HepG2 (cell line): ENCODE results near the gene MYL4. TPM values are rescaled to one million over a fixed set of nuclear protein-coding genes. Genes with fewer than 3 reads are reported as not detected.

Experiments used
- ATAC-seq: fragments of 200-7000 bp; cut with Tn5 transposase; 3 replicates; pipeline ENCODE4 v1.9.1; 2020; ENCODE audit warnings: mild to moderate bottlenecking, moderate library complexity
- BruUV-seq: library from RNA; stranded (reverse); fragments of 400-500 nt; replicated peaks from 2 replicates; lab custom pipeline; 2021; lab: Mats Ljungman, UMichigan
- CTCF ChIA-PET: fragments of 300-600 bp; formaldehyde crosslinking; extraction: SDS; loops from one replicate; lab custom pipeline; 2021; ENCODE audit warnings: low total read pairs, inconsistent platforms, low intra/inter-chr PET ratio; lab: Yijun Ruan, JAX
- POLR2A ChIA-PET: fragments of 350-600 bp; sonication (Branson Sonifier 250); formaldehyde crosslinking; loops from one replicate; lab custom pipeline; 2020; ENCODE audit warnings: antibody characterized with exemption, inconsistent platforms; lab: Yijun Ruan, JAX
- DNase-seq: peaks from one replicate; pipeline ENCODE4 v3.0.0-alpha.2; 2015; ENCODE audit warnings: low spot score
- FAIRE-seq: peaks from 3 replicates; lab custom pipeline; 2011; peaks lifted over from hg19 to GRCh38; lab: Jason Lieb, UNC
- H2AFZ ChIP-seq: one replicate; pipeline ENCODE4 v1.6.1; 2011; ENCODE audit warnings: low read length, inconsistent platforms
- H3K27ac ChIP-seq: fragments of 300-600 bp; 3 replicates; pipeline ENCODE4 v1.8.0; 2011; ENCODE audit warnings: mixed run types, mild to moderate bottlenecking, mixed read lengths, low read length, inconsistent platforms; ENCODE audit not compliant: insufficient read depth; ENCODE audit errors: extremely low read length
- H3K27me3 ChIP-seq, 2 experiments: fragments of 200-600 bp in 1 of 2; 2 replicates in 1 of 2; 3 replicates in 1 of 2; pipeline versions ENCODE4 v1.6.0 to v1.8.0; 2011; ENCODE audit warnings: low read length in 2 of 2, mild to moderate bottlenecking in 2 of 2, moderate library complexity in 2 of 2, inconsistent platforms in 1 of 2; ENCODE audit not compliant: insufficient read depth in 2 of 2, control insufficient read depth in 1 of 2
- H3K36me3 ChIP-seq, 2 experiments: fragments of 200-600 bp in 1 of 2; replicated peaks in 1 of 2; 2 replicates in 1 of 2; 3 replicates in 1 of 2; pipeline versions ENCODE4 v1.5.1 to v1.8.0; 2011; ENCODE audit warnings: low read length in 2 of 2, inconsistent platforms in 1 of 2; ENCODE audit not compliant: insufficient read depth in 2 of 2, control insufficient read depth in 1 of 2
- H3K4me1 ChIP-seq: 2 replicates; pipeline ENCODE4 v1.5.1; 2012; ENCODE audit warnings: low read length, inconsistent platforms; ENCODE audit not compliant: insufficient read depth
- H3K4me2 ChIP-seq: 2 replicates; pipeline ENCODE4 v1.6.0; 2011; ENCODE audit warnings: low read depth, low read length, inconsistent platforms
- H3K4me3 ChIP-seq, 3 experiments: fragments of 200-600 bp in 1 of 3; sonication (generic), shearing (Covaris generic) in 1 of 3; replicated peaks in 1 of 3; 2 replicates each; pipeline ENCODE4 v1.5.1; 2011 to 2016; ENCODE audit warnings: low read length in 3 of 3, inconsistent platforms in 2 of 3, low read depth in 2 of 3, mild to moderate bottlenecking in 2 of 3, control low read depth in 1 of 3, mixed read lengths in 1 of 3; ENCODE audit not compliant: insufficient read depth in 1 of 3
- H3K79me2 ChIP-seq: one replicate; pipeline ENCODE4 v1.6.1; 2011; ENCODE audit warnings: low read length, inconsistent platforms; ENCODE audit not compliant: insufficient read depth
- H3K9ac ChIP-seq: 2 replicates; pipeline ENCODE4 v1.6.0; 2011; ENCODE audit warnings: mild to moderate bottlenecking, low read depth, low read length, inconsistent platforms; ENCODE audit not compliant: insufficient read depth
- H3K9me3 ChIP-seq: 2 replicates; pipeline ENCODE4 v1.5.1; 2012; ENCODE audit warnings: mild to moderate bottlenecking, low read length
- H4K20me1 ChIP-seq: 2 replicates; pipeline ENCODE4 v1.6.0; 2011; ENCODE audit warnings: inconsistent platforms, mild to moderate bottlenecking, low read length, moderate library complexity; ENCODE audit not compliant: insufficient read depth
- SOX5 ChIP-seq: IDR thresholded peaks from 2 replicates; pipeline ENCODE4 v1.6.1; 2016; ENCODE audit warnings: borderline replicate concordance
- ZNF33A ChIP-seq: sonication (generic); formaldehyde crosslinking; IDR thresholded peaks from 2 replicates; pipeline ENCODE4 v1.5.1; 2020; ENCODE audit warnings: missing genetic modification reagents, mild to moderate bottlenecking, moderate library complexity, borderline replicate concordance
- ZNF543 ChIP-seq: sonication (generic); formaldehyde crosslinking; IDR thresholded peaks from 2 replicates; pipeline ENCODE4 v1.4.0; 2020; ENCODE audit warnings: mild to moderate bottlenecking, missing genetic modification reagents
- ZNF546 ChIP-seq: sonication (generic); formaldehyde crosslinking; conservative IDR thresholded peaks from 2 replicates; pipeline ENCODE4 v1.8.1; 2023; ENCODE audit warnings: mild to moderate bottlenecking, missing genetic modification reagents
- WGBS: methylation state at CpG from one replicate; pipeline ENCODE4 v1.1.6; 2017; ENCODE audit warnings: low lambda C conversion rate; 5-methylcytosine and 5-hydroxymethylcytosine counted together
- in situ Hi-C: cut with HindIII; loops from 2 replicates; pipeline ENCODE4 v1.10.0; 2017; ENCODE audit warnings: low pct_unique_long_range_greater_than_20kb; ENCODE audit not compliant: extremely low pct_ligation_motif_present
- intact Hi-C: fragments of 100-400 bp; cut with micrococcal nuclease; formaldehyde crosslinking; loops from one replicate; pipeline ENCODE4 v1.10.0; 2022; ENCODE audit not compliant: unreplicated experiment
- polyA plus RNA-seq, 8 experiments: library from polyadenylated mRNA; depleted of rRNA in 3 of 8; stranded (reverse) in 7 of 8; unstranded in 1 of 8; fragments of >200 nt; fragmentation: Illumina TruSeq in 4 of 8; extraction: Trizol in 4 of 8; gene quantifications; 2 replicates each; pipeline versions ENCODE4 v1.2.1 to v1.2.3, GENCODE V29; 2011 to 2016; ENCODE audit warnings: low read depth in 4 of 8, missing spikeins in 1 of 8, mixed read lengths in 1 of 8; ENCODE audit not compliant: insufficient read depth in 1 of 8
- total RNA-seq, 5 experiments: library from RNA; depleted of rRNA; stranded (reverse); fragments of >200 nt; fragmentation: Illumina TruSeq; extraction: Trizol; gene quantifications; 2 replicates each; pipeline ENCODE4 v1.2.3, GENCODE V29; 2016; ENCODE audit warnings: low read depth in 1 of 5
- TF ChIP-seq, protein P1 (sequence below): sonication (generic); formaldehyde crosslinking; IDR thresholded peaks from 2 replicates; pipeline ENCODE4 v1.4.0; 2020; ENCODE audit warnings: mild to moderate bottlenecking, missing genetic modification reagents
- TF ChIP-seq, protein P2 (sequence below), 2 experiments: sonication (generic) in 1 of 2; formaldehyde crosslinking in 1 of 2; IDR thresholded peaks; 2 replicates each; pipeline versions ENCODE4 v1.4.0 to v1.6.1; 2016 to 2020; ENCODE audit warnings: borderline replicate concordance in 1 of 2, low read depth in 1 of 2, mild to moderate bottlenecking in 1 of 2, missing genetic modification reagents in 1 of 2
- TF ChIP-seq, protein P3 (sequence below): sonication (generic); formaldehyde crosslinking; IDR thresholded peaks from 2 replicates; pipeline ENCODE4 v1.8.1; 2023; ENCODE audit warnings: mild to moderate bottlenecking, inconsistent platforms, moderate library complexity, missing genetic modification reagents, borderline replicate concordance

MYL4 gene
- total and polyA plus RNA-seq, 2 of the 13 experiments (the other 11 are each of a cell fraction or from before 2014, with no cell fraction given): not detected

DNA sequence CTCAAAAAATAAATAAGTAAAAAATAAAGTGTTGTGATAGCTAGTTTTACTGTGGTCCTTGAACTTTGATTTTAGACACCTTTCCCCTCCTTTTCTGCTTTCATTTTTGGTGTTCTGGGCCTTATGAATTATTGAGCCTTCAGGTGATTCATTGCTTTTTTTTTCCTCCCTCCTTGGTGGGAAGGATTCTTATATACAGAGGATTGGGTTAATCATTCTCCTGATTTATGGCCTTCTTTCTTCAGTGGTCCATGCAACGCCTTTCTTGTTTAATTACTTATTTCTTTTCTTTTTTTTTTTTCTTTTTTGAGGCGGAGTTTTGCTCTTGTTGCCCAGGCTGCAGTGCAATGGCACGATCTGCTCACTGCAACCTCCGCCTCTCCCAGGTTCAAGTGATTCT, 8.0 kb upstream of the MYL4 start (continued):
- TF ChIP-seq, protein P1, sequence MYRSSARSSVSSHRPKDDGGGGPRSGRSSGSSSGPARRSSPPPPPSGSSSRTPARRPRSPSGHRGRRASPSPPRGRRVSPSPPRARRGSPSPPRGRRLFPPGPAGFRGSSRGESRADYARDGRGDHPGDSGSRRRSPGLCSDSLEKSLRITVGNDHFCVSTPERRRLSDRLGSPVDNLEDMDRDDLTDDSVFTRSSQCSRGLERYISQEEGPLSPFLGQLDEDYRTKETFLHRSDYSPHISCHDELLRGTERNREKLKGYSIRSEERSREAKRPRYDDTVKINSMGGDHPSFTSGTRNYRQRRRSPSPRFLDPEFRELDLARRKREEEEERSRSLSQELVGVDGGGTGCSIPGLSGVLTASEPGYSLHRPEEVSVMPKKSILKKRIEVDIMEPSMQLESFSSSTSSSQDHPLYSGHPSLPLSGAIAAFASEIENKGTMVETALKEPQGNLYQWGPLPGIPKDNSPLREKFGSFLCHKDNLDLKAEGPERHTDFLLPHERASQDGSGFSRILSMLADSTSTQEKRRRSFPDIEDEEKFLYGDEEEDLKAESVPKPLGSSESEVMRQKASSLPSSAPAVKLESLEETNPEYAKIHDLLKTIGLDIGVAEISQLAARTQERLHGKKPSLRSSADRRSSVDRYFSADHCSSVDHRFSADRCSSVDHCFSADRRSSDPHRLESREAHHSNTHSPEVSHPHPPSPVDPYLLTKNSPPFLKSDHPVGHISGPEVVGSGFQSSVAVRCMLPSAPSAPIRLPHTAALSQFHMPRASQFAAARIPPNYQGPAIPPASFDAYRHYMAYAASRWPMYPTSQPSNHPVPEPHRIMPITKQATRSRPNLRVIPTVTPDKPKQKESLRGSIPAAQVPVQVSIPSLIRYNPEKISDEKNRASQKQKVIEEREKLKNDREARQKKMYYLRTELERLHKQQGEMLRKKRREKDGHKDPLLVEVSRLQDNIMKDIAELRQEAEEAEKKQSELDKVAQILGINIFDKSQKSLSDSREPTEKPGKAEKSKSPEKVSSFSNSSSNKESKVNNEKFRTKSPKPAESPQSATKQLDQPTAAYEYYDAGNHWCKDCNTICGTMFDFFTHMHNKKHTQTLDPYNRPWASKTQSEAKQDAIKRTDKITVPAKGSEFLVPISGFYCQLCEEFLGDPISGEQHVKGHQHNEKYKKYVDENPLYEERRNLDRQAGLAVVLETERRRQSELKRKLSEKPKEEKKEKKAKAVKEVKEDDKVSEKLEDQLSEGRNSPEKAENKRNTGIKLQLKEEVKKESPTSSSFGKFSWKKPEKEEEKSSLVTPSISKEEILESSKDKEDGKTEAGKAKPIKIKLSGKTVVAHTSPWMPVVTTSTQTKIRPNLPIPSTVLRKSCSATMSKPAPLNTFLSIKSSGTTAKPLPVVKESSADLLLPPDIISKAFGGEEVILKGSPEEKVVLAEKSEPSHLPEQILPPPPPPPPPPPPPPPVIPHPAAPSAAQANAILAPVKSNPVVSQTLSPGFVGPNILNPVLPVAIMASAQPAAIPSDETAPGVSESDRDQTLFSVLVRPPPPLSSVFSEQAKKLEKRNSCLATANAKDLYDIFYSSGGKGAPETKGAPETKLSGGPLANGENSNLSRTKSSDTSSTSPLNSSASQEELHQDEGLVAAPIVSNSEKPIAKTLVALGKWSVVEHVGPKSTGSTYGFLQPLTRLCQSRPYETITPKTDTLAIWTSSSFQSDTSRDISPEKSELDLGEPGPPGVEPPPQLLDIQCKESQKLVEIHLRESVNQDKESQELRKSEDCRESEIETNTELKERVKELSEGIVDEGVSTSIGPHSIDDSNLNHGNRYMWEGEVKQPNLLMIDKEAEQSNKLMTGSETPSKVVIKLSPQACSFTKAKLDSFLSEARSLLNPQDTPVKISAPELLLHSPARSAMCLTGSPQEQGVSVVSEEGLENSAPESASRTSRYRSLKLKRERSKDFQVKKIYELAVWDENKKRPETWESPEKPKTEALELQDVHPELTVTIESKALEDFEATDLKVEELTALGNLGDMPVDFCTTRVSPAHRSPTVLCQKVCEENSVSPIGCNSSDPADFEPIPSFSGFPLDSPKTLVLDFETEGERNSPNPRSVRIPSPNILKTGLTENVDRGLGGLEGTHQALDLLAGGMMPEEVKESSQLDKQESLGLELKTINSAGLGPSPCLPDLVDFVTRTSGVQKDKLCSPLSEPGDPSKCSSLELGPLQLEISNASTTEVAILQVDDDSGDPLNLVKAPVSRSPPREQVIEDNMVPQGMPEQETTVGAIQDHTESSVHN (CRISPR knock-in tag): no peak
- TF ChIP-seq ZNF33A (CRISPR knock-in tag): no peak

DNA sequence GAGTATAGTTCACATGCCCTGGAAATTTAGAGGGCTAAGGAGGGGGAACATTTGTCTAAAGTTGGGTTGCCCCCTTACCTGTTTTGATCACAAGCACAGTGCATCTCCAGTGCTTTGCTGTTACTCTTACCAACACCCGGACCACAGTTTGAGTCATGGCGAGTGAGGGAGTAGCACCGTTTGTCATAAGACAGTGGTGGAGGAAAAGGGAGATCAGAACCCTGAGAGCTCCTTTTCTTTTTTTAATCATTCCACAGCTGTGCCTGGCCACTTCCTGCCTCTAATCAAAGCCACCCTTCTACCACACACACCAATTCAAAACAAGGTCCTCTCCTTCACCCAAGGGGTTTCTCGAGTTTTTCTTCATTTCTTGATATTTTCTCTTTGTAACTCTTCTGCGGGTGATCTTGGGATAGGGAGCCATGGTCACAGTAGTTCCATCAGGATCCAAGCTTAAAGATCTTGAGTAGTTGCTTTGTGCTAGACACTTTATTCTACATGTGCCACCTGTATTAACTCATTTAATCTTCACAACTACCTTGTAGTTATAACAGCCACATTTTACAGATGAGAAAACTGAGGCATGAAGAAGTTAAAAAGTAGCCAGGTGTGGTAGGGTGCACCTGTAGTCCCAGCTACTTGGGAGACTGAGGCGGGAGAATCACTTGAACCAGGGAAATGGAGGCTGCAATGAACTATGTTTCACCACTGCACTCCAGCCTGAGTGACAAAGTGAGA, 5.0 kb upstream of the MYL4 start:
- BruUV-seq: no TSS peak
- FAIRE-seq: no peak
- in situ Hi-C loops: no loop called here
- no peak for TF ChIP-seq ZNF546
- TF ChIP-seq, protein P2, sequence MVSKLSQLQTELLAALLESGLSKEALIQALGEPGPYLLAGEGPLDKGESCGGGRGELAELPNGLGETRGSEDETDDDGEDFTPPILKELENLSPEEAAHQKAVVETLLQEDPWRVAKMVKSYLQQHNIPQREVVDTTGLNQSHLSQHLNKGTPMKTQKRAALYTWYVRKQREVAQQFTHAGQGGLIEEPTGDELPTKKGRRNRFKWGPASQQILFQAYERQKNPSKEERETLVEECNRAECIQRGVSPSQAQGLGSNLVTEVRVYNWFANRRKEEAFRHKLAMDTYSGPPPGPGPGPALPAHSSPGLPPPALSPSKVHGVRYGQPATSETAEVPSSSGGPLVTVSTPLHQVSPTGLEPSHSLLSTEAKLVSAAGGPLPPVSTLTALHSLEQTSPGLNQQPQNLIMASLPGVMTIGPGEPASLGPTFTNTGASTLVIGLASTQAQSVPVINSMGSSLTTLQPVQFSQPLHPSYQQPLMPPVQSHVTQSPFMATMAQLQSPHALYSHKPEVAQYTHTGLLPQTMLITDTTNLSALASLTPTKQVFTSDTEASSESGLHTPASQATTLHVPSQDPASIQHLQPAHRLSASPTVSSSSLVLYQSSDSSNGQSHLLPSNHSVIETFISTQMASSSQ (IDR thresholded peaks at IDR 0.05; ENCODE audit: low read depth): no peak
- TF ChIP-seq, protein P2 (CRISPR knock-in tag; IDR thresholded peaks at IDR 0.05; ENCODE audit: borderline replicate concordance): no peak
- TF ChIP-seq ZNF543 (CRISPR knock-in tag): no peak
- TF ChIP-seq, protein P3, sequence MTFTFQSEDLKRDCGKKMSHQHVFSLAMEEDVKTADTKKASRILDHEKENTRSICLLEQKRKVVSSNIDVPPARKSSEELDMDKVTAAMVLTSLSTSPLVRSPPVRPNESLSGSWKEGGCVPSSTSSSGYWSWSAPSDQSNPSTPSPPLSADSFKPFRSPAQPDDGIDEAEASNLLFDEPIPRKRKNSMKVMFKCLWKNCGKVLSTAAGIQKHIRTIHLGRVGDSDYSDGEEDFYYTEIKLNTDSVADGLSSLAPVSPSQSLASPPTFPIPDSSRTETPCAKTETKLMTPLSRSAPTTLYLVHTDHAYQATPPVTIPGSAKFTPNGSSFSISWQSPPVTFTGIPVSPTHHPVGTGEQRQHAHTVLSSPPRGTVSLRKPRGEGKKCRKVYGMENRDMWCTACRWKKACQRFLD (CRISPR knock-in tag): no peak
- TF ChIP-seq SOX5 (CRISPR knock-in tag): no peak

More for the DNA sequence above, 5.0 kb upstream of the MYL4 start:
- no peak overlapping the region for H3K27ac ChIP-seq
- no peak overlapping the region for H3K9ac ChIP-seq
- H4K20me1 ChIP-seq: no peaks in the 10 kb centered on the region
- no peak overlapping the region for H3K4me3 ChIP-seq
- peaks cover 3 to 31% of the 10 kb centered on the region in 2 experiments; a peak in 4 of 5 replicates for H3K27me3 ChIP-seq
- peaks cover 14% of the 10 kb centered on the region; the same call in 1 of the 2 replicates for H3K4me1 ChIP-seq
- POLR2A ChIA-PET: no interaction called here
- WGBS: 70% methylated on average over 6 of the region's 6 CpGs
- H3K79me2 ChIP-seq: no peaks in the 10 kb centered on the region
- no peak overlapping the region for H3K4me2 ChIP-seq
- no peak for ATAC-seq
- no peak for DNase-seq
- H3K9me3 ChIP-seq: no peaks in the 10 kb centered on the region
- H3K36me3 ChIP-seq: no peaks in the 10 kb centered on the region
- CTCF ChIA-PET: no interaction called here
- intact Hi-C loops: no loop called here
- H2AFZ ChIP-seq: no peak overlapping the region
